ENCODE data around the gene ARIH2.

Gene ARIH2

DNA sequence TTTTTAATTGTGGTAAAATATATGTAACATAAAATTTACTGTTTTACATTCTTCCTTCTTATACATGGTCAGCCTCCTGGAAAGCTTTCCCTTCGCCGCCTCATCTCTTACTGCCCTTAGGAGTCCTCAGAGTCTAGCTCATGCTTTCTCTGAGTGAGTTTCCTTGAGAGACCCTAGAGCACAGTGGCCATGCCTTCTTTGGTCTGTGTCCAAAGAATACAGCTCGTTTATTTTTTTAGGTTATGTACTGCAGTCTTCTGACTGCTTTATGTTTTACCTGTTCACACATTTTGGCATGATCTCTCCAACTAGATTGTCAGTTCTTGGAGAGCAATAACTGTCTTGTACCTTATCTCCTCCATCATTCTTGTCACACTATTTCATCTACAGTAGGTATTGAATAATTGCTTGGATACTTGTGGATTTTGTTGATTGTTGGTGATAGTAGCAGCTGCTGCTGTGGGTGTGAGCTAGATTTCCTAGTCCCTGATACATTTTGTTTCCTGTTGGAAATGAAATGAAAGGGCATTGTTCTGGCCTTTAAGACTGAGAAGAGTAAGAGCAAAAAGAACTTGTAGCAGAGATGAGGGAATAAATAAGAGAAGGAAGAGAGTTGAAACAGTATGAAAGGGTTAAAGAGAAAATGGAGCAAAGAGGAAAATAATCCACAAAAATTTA, 10.9 kb downstream of the ARIH2 start:
- no peak for DNase-seq

- no peak for DNase-seq
Measured at GRCh38 chr3:48930590-48930989, 11.9 kb downstream of the ARIH2 start.

- no peak for DNase-seq
Measured at GRCh38 chr3:48931944-48932580, 13.4 kb downstream of the ARIH2 start.

DNA sequence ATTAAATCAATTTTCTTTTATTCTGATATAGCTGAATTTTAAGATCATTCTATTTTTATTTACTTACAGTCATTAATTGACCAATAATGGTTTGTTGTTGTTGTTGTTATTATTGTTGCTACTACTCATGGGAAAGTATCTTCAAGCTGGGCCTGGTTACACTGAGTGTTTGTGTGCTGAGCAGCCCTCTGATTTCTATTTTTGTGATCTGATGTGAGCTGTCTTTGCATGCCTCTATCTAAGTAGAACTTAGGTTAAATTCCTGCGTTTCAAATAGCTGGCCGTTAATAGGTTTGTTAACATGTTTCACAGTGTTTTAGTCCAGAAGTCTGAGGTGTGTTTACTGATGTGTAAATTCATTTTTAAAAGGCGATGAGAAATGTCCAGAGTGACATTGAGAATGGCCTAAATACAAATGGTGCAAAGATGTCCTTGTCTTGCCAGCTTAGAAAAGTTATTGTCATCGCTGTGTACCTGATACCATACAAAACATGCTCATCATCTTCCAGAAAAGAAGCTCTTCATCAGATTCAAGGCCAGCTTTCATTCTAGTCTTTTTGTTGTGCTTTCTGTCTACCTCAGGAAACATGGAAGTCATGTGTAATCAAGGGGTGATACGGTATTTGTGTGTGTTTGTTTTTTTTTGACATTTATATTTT, 15.8 kb downstream of the ARIH2 start:
- DNase-seq = no peak

DNA sequence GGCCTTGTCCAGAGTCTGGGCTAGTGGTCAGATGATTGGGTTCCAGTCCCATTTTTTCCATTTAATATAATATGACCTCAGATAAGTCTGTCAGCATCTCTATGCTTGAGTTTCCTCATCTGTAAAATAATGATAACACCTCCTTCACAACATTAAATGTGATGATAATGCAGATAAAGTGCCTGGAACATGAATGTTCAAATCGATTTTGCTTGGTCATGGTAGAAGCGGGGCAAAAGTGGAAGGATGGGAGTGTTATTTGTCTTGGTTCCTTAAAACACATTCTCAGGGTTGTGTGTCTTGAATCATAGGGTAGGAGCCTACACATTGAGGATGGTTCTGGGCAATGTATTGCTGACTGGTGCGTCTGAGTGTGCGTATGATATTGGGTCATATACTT, 16.9 kb downstream of the ARIH2 start:
- no peak for DNase-seq

DNA sequence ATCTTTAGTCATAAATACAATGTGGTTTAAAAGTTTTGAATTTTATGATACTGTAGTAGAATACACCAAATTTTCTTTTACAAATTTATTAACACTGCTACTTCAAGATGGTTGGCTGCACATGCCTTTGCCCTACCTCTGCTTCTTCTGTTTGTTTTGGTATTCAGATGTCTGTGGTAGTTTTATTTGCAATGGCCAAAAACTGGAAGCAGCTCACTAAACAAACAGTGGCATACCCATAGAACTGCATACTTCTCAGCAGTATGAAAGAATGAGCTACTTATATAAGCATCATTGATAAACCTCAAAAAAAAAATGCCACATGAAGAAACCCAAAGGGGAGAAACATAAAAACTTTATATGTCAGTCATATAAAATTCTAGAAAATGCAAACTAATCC, 19.5 kb downstream of the ARIH2 start:
- no peak for DNase-seq

GRCh38 chr3:48938689-48939088, 20.0 kb downstream of the ARIH2 start:
- no peak for DNase-seq

DNA sequence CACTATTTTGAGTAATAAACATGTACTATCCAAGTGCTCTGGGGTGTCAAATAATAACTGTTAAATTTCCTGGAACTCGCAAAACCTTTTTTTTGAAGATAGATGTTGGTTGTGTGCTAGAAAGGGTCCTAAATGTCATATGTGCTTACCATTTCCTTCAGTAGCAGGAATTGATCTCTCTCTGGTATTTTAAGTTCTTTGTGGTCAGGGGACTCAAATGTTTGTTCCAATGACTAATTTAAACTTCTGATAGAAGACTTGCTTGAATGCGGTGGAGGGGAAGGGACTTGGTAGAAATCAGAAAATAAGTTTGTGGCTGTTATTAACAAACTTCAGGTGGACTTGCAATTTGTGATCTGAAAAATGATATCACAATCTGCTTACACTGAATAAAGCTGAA, 26.8 kb downstream of the ARIH2 start:
- no peak for DNase-seq

DNA sequence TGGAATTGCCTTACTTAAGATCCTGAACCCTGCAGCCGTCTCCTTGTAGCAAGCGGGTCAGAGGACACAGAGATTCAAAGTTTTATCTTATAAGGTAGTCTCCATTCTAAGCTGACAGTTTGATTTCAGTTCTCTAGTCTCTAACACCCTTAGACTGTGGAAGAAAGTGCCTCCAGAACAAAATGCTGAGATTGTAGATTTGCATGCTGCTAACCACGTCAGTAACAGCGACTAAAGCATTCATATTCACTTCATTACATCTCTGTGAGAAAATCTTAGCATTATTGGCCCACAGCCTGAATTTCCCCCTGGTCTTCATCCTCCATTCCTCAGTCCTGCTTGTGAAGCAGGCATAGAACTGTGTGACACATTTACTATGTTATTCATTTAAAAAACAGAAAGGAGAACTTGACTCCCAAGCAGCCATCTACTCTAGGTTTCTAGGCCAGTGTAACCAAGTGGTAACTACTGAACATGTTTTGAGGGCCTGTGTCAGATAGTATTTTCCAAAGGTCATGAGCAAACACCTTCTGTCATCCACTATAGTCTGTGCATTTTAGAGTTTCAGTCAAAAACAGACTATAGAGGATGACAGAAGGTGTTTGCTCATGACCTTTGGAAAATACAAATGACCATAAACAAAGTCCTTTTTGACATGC, 27.4 kb downstream of the ARIH2 start:
- DNase-seq = no peak

GRCh38 chr3:48949376-48949717, 30.7 kb downstream of the ARIH2 start:
- DNase-seq = no peak

DNA sequence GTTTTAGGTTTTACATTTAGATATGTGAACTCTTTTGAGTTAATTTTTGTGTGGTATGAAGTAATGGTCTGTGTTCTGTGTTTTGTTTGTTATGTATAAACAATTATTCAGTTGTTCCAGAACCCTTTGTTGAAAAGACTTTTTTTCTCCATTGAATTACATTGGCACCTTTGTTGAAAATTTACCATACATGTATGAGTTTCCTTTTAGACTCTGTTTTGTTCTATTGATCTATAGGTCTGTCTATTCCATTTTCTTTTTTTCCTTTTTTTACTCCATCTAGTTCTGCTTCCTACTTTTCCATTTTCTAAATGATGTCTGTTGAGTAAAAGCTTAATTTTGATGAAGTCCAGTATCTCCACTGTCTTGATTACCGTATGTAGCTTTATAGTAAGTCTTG, 31.4 kb downstream of the ARIH2 start:
- DNase-seq = no peak

DNA sequence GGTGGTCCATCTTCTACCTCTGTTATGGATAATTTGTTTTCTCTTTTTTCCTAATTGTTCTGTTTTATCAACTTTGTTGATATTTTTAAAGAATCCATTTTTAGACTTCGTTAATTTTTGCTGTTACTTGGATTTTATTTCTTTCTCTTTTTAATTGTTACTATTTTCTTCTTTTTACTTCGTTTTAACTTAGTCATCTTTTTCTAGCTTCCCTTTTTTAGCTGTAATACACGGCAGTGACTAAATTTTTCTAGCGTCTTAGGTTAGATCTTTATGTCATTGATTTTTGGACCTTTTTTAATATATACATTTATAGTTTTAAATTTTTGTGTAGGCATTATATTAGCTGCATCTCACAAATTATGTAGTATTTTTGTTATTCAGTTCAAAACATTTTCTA, 33.1 kb downstream of the ARIH2 start:
- no peak for DNase-seq

DNA sequence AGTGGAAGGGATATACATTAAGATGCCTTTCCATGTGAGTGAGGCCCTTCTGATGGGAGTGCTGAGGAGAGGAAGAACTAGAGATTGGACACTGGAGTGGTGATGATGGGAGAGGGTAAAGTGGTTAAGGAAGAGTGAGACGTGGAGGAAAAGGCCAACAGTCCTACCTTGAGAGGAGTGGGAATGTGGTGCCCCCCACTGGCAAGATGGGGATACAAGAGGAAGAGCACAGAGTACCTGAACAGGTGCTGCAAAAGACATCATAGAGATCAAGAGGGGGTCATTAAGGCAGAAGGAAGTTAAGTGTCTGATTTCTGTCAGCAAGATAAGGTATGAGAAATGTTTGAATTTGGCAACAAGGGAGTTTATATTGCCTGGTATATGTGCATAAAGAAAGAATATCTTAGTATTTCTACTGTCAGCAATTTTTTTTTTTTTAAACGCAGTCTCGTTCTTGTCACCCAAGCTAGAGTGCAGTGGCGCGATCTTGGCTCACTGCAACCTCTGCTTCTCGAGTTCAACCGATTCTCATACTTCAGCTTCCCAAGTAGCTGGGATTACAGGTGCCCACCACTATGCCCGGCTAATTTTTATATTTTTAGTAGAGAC, 34.0 kb downstream of the ARIH2 start:
- DNase-seq = no peak

DNA sequence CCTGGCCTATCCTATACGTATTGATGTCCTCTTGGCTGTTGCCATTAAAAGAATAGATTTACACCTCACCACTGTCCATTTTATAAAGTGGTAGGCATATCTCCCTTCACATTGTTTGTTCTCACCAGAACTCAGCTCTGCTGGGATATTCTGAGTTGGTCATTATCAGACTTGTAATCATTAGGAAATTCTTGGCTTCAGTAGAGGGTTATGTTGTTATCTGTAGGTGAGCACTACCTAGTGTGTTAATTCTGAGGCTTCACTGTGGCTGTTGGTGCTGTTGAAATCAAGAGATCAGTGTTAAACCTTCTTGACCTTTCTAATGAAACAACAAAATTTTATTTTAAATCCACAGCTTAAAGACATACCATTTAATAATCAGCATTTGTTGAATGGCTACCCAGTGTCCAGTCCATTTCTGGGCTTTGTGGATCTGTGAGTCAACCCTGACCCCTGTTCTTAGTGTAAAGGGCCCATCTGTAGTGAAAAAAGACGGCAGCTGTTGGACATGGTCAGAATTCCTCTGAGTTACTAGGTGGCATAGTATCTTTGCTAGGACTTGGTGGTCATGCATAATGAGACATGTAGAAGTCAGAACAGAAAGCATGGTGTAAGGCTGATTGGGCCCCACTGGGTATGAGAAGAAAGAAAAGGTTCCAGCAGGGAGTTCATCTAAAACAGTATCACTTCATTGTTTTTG, 38.5 kb downstream of the ARIH2 start:
- no peak for DNase-seq

GRCh38 chr3:48960841-48961413, 42.3 kb downstream of the ARIH2 start:
- no peak for DNase-seq

- no peak for DNase-seq
Measured at GRCh38 chr3:48962340-48962739, 43.7 kb downstream of the ARIH2 start.

GRCh38 chr3:48962939-48963338, 44.3 kb downstream of the ARIH2 start:
- DNase-seq = no peak

DNA sequence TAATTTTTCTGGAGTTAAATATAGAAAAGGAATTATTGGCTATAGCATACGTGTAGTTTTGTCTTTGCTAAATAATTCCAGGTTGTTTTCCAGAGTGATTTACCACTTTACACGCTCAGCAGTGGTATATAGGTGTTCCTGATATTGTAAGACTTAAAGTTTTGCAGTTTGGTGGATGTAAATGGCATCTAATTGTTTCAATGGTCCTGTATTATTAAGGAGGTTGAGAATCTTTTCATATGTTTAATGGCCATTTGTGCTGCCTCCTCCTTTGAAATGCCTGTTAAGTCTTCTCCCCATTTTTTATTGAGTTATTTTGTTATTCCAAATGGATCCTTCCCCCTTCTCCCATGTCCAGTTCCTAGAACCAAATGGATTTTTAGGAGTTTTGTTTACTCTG, 44.9 kb downstream of the ARIH2 start:
- DNase-seq = no peak

GRCh38 chr3:48966367-48966766, 47.7 kb downstream of the ARIH2 start:
- DNase-seq = no peak

DNA sequence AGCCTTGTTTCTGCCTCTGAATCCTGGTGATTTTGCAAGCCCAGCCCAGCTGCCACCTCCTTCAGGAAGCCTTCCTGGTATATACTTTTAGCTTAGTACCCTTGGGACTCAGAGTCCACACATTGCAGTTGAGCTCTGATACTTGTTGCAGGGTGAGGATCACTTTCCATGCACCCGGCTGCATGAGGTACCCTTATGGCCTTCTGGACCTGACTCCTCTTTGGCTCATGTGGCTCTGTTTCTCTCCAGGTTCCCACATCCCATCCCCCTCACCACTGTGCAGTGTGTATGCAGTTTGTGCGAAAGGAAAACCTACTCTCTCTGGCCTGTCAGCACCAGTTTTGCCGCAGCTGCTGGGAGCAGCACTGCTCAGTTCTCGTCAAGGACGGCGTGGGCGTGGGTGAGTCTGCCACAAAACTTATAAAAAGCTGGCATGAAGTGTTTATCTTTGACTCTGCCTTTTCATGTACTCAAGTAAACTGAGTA, 48.3 kb downstream of the ARIH2 start:
- DNase-seq = no peak

DNA sequence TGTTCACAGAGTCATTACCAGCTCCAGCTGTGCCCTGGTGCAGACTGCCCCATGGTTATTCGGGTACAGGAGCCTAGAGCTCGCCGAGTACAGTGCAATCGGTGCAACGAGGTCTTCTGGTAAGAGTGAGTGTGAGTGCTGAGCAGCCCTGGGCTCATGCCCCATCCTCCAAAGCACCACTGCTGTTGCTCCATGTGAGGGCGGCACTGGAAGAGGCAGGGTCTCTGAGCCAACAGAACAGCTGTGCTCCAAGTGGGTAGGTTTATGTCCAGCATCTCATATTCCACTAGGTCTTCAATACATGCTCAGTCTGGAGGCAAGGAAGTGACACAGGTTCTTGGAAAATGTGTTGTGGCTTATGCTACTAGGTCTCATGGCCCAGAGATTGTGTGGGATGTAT, 51.9 kb downstream of the ARIH2 start:
- no peak for DNase-seq

- no peak for DNase-seq
Measured at GRCh38 chr3:48974076-48974864, 55.6 kb downstream of the ARIH2 start.

Measured in kidney glomerular epithelial cell (primary cell).